ENCODE results near the gene KATNAL2. TPM values are rescaled to one million over a fixed set of nuclear protein-coding genes. Genes with fewer than 3 reads are reported as not detected.

Gene KATNAL2
- polyA plus RNA-seq, 3 donors: 0.35 to 0.36 TPM; not detected in 1

DNA sequence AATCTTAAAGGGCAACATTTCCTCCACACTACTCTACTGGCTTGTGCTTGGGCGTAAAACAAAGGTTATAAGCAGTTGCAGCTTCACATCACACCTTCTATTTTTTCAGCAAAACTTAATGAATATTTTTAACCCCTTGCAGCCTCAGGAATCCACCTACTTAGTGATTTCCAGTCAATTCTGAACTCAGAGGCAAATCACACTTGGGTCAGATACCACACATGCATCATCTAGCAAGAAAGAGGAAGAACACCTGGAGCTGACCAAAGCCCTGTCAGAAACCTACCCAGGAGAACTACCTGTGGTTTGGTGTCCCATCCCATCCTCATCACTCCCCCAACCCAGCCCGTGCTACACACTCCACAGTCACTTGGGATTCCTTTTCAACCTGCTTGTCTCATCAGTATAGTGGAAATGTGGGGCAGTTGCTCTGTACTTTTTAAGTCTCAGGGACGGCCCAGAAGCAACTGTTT lies 25.6 kb upstream of the KATNAL2 start:
- Histone ChIP-seq H3K9me3 (replicated peaks in 1 of 2; ENCODE audit: control insufficient read depth in 1 of 2, insufficient read depth in 1 of 2, low read length in 2 of 2) (peaks cover 10 to 18% of the 10 kb centered on the region in 2 donors), H3K27me3 (ENCODE audit: control insufficient read depth in 2 of 2, insufficient read depth in 2 of 2, low read length in 2 of 2) (no peaks in the 10 kb centered on the region), H3K4me1 (ENCODE audit: control insufficient read depth in 1 of 2, insufficient read depth in 2 of 2, low read length in 2 of 2) (no peaks in the 10 kb centered on the region), H4K20me1 (ENCODE audit: insufficient read depth, low read length) (no peaks in the 10 kb centered on the region), H3K79me2 (ENCODE audit: insufficient read depth, low read length) (peaks cover 3% of the 10 kb centered on the region), H2AFZ (ENCODE audit: insufficient read depth, low read depth, low read length, poor library complexity, severe bottlenecking) (no peak overlapping the region), H3K9ac (ENCODE audit: insufficient read depth, low read length, poor library complexity, severe bottlenecking) (no peak overlapping the region), H3K27ac (ENCODE audit: low read depth in 1 of 2, low read length in 2 of 2) (no peak overlapping the region), H3K4me3 (replicated peaks in 1 of 3; ENCODE audit: low read depth in 2 of 3, low read length in 3 of 3) (no peak overlapping the region), H3K36me3 (replicated peaks in 1 of 2; ENCODE audit: control insufficient read depth in 1 of 2, insufficient read depth in 2 of 2, low read length in 2 of 2) (peaks cover 19 to 26% of the 10 kb centered on the region in 2 donors), H3K4me2 (replicated peaks; ENCODE audit: extremely low read depth, low read length, poor library complexity, severe bottlenecking) (no peak overlapping the region)
- peaks cover 2% of the 10 kb centered on the region for H3K4me1 Mint-ChIP-seq
- intact Hi-C loops (cut with micrococcal nuclease): no loop called here
- H3K27me3 Mint-ChIP-seq (ENCODE audit: low read depth in 3 of 3): no peaks in the 10 kb centered on the region
- H3K4me3 Mint-ChIP-seq: no peak overlapping the region
- WGBS (ENCODE audit: insufficient coverage): 100% methylated on average over 1 of the region's 3 CpGs
- TF ChIP-seq, protein P1, sequence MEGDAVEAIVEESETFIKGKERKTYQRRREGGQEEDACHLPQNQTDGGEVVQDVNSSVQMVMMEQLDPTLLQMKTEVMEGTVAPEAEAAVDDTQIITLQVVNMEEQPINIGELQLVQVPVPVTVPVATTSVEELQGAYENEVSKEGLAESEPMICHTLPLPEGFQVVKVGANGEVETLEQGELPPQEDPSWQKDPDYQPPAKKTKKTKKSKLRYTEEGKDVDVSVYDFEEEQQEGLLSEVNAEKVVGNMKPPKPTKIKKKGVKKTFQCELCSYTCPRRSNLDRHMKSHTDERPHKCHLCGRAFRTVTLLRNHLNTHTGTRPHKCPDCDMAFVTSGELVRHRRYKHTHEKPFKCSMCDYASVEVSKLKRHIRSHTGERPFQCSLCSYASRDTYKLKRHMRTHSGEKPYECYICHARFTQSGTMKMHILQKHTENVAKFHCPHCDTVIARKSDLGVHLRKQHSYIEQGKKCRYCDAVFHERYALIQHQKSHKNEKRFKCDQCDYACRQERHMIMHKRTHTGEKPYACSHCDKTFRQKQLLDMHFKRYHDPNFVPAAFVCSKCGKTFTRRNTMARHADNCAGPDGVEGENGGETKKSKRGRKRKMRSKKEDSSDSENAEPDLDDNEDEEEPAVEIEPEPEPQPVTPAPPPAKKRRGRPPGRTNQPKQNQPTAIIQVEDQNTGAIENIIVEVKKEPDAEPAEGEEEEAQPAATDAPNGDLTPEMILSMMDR (IDR thresholded peaks at IDR 0.05): no peak
- no peak for DNase-seq
- peaks cover 13 to 33% (median 24%) of the 10 kb centered on the region in 7 donors for H3K9me3 Mint-ChIP-seq
- no peak overlapping the region for H3K27ac Mint-ChIP-seq
- H3K36me3 Mint-ChIP-seq: peaks cover 30 to 36% of the 10 kb centered on the region in 2 donors

DNA sequence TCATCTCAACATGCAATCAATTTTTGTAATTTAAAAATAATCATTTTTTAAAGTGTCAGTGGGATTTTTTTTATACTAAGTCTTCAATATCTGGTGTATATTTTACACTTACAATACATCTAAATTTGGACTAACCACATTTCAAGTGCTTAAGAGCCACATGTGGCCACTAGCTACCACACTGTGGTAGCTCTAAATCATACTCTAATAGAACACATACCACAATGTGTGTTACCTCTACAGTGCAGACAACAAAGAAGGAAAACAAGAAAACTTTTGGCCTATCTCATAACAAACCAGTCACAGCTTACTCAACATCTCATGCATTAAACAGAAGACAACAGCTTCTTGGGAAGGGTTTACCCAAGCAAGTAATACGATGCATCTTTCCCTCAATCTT lies 24.6 kb upstream of the KATNAL2 start:
- H3K4me3 ChIP-seq (replicated peaks in 1 of 3; ENCODE audit: low read depth in 2 of 3, low read length in 3 of 3): no peak overlapping the region
- H3K36me3 ChIP-seq (replicated peaks in 1 of 2; ENCODE audit: control insufficient read depth in 1 of 2, insufficient read depth in 2 of 2, low read length in 2 of 2): peaks cover 19 to 26% of the 10 kb centered on the region in 2 donors
- DNase-seq: no peak
- Mint-ChIP-seq H3K4me1 (peaks cover 2% of the 10 kb centered on the region), H3K27ac (no peak overlapping the region), H3K4me3 (no peak overlapping the region), H3K9me3 (peaks cover 10 to 26% (median 20%) of the 10 kb centered on the region in 7 donors), H3K36me3 (peaks cover 28 to 33% of the 10 kb centered on the region in 2 donors), H3K27me3 (ENCODE audit: low read depth in 3 of 3) (no peaks in the 10 kb centered on the region)
- intact Hi-C loops (cut with micrococcal nuclease): no loop called here
- H2AFZ ChIP-seq (ENCODE audit: insufficient read depth, low read depth, low read length, poor library complexity, severe bottlenecking): no peak overlapping the region
- H3K27me3 ChIP-seq (ENCODE audit: control insufficient read depth in 2 of 2, insufficient read depth in 2 of 2, low read length in 2 of 2): no peaks in the 10 kb centered on the region
- H4K20me1 ChIP-seq (ENCODE audit: insufficient read depth, low read length): no peaks in the 10 kb centered on the region
- H3K79me2 ChIP-seq (ENCODE audit: insufficient read depth, low read length): peaks cover 3% of the 10 kb centered on the region
- no peak overlapping the region for H3K4me2 ChIP-seq (replicated peaks; ENCODE audit: extremely low read depth, low read length, poor library complexity, severe bottlenecking)
- no CpG with 5 or more reads among the region's 1 CpG for WGBS (ENCODE audit: insufficient coverage)
- no peaks in the 10 kb centered on the region for H3K4me1 ChIP-seq (ENCODE audit: control insufficient read depth in 1 of 2, insufficient read depth in 2 of 2, low read length in 2 of 2)
- TF ChIP-seq, protein P1 (IDR thresholded peaks at IDR 0.05): no peak
- H3K9me3 ChIP-seq (replicated peaks in 1 of 2; ENCODE audit: control insufficient read depth in 1 of 2, insufficient read depth in 1 of 2, low read length in 2 of 2): peaks cover 10 to 18% of the 10 kb centered on the region in 2 donors
- no peak overlapping the region for H3K27ac ChIP-seq (ENCODE audit: low read depth in 1 of 2, low read length in 2 of 2)
- H3K9ac ChIP-seq (ENCODE audit: insufficient read depth, low read length, poor library complexity, severe bottlenecking): no peak overlapping the region
